ENCODE results near the gene HSD17B13.
"Not testable (repeated sequence)": the region's sequence is repeated elsewhere in the genome, so short reads cannot be mapped to it uniquely, and the experiment has no call there.

Gene HSD17B13

GRCh38 chr4:87316961-87317360 lies 5.7 kb downstream of the HSD17B13 start:
- DNase-seq (ENCODE audit: low read depth in 2 of 2) = no peak

DNA sequence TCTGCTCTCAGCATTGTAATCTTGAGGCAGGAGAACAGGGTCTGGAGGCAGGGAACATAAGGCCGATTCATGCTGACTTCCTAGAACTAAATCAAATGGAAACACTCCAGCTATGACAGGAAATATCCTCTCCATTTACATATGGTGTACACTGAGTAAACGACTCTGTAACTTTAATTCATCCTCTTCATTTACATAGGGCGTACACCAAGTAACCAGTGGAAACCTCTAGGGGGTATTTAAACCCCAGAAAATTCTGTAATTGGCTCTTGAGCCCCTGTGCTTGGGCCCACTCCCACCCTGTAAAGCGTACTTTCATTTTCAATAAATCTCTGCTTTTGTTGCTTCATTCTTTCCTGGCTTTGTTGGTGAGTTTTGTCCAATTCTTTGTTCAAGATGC lies 7.7 kb downstream of the HSD17B13 start:
- not testable (repeated sequence) for DNase-seq (ENCODE audit: low read depth in 2 of 2)

DNA sequence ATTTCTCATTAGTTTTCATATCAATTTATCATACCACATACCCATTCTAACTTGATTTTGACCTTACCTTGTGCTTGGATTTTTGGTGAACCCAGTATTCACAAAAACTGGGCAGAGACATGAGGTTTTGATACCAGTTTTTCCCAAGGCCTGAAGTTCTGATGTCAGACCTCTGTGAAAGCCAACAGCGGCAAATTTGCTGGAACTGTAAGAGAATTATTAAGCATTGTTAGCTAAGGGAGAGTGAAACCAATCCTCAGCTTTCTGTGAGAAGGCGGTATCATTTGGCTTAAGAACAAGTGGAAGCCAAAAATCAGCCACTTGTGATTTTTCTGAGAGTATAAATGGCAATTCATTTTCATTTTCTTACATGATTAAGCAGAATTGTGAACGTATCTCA lies 8.9 kb downstream of the HSD17B13 start:
- no peak for DNase-seq (ENCODE audit: low read depth in 2 of 2)

DNA sequence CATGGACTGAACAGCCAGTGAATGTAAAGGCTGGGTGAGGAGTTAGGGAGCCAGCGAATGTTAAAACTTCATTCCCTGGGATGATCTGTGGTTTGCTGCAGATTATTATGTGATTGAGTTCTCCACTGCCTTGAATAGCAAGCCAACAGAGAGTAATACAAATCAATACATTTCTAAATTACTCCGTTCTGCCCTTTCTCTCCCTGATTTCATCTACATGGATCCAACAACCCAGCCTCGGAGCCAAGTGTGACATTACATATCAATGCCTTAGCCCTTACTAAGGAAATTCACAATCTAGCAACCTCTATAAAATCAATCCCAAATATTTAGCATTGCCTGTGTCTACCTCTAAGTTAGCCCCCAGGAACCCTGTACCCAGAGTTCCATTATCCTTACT lies 11.0 kb downstream of the HSD17B13 start:
- DNase-seq (ENCODE audit: low read depth in 2 of 2) = no peak

DNA sequence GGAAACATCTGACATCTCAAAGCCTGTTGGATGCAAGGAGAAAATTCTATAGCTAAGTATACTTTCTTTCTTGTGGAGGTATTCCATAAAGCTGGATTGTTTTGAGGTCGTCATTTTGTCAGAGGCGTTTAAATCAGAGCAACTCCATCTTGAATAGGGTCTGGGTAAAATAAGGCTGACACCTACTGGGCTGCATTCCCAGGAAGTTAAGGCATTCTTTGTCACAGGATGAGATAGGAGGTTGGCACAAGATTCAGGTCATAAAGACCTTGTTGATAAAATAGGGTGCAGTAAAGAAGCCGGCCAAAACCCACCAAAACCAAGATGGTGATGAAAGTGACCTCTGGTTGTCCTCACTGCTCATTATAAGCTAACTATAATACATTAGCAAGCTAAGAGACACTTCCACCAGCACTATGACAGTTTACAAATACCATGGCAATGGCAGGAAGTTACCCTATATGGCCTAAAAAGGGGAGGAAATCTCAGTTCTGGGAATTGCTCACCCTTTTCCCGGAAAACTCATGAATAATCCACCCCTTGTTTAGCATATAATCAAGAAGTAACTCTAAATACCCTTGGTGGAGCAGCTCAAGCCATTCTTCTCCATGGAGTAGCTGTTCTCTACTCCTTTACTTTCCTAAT lies 11.9 kb downstream of the HSD17B13 start:
- no peak for DNase-seq (ENCODE audit: low read depth in 2 of 2)

DNA sequence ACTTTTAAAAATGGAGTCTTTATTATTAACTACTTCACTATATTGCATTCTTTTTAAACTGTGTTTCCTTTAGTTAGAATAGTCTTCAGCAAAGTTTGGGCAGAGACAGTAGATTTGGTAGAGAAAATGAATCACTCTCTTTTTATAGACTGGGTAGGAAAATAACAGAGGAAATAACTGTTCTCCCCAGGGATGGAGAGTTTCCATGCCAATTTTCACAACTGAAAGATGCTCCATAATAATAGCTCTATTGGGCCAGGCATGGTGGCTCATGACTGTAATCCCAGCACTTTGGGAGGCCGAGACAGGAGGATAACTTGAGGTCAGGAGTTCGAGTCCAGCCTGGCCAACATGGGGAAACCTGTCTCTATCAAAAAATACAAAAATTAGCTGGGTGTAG lies 13.1 kb downstream of the HSD17B13 start:
- DNase-seq (ENCODE audit: low read depth in 2 of 2) = no peak

GRCh38 chr4:87306056-87306455 lies 16.6 kb downstream of the HSD17B13 start:
- DNase-seq (ENCODE audit: low read depth in 2 of 2) = no peak

GRCh38 chr4:87305562-87305961 lies 17.1 kb downstream of the HSD17B13 start:
- no peak for DNase-seq (ENCODE audit: low read depth in 2 of 2)

- DNase-seq (ENCODE audit: low read depth in 2 of 2) = no peak
These were observed 17.8 kb downstream of the HSD17B13 start for GRCh38 chr4:87304745-87305432.

- no peak for DNase-seq (ENCODE audit: low read depth in 2 of 2)
These were observed 22.8 kb downstream of the HSD17B13 start for GRCh38 chr4:87299898-87300297.

GRCh38 chr4:87298362-87298761 lies 24.3 kb downstream of the HSD17B13 start:
- no peak for DNase-seq (ENCODE audit: low read depth in 2 of 2)

DNA sequence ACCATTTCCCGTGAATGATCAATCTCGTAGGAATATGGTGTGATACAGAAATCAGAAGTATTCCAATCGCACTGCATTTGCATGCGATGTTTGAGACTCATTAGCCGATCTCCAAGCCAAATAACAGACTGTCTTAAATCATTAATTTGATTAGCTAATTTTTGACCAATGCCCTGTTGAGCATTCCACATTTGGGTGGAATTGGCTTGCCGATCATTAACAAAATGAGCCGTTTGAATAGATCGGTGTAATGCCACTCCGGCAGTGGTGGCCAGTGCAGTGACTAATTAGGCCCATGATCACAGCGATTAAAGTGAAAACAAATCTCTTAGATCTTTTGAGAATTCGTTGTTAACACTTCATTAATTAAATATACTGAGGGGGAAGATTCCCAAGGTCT lies 27.8 kb downstream of the HSD17B13 start:
- not testable (repeated sequence) for DNase-seq (ENCODE audit: low read depth in 2 of 2)

GRCh38 chr4:87293889-87294288 lies 28.8 kb downstream of the HSD17B13 start:
- not testable (repeated sequence) for DNase-seq (ENCODE audit: low read depth in 2 of 2)

DNA sequence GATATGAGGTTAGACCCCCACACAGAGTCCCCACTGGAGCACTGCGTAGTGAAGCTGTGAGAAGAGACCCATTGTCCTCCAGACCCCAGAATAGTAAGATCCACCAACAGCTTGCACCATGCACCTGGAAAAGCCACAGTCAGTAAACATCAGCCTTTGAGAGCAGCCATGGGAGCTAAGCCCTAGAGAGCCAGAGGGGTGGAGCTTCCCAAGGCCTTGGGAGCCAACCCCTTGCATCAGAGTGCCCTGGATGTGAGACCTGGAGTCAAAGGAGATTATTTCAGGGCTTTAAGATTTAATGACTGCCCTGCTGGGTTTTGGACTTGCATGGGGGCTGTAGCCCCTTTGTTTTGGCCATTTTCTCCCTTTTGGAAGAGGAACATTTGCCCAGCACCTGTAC lies 35.7 kb downstream of the HSD17B13 start:
- no peak for DNase-seq (ENCODE audit: low read depth in 2 of 2)

DNA sequence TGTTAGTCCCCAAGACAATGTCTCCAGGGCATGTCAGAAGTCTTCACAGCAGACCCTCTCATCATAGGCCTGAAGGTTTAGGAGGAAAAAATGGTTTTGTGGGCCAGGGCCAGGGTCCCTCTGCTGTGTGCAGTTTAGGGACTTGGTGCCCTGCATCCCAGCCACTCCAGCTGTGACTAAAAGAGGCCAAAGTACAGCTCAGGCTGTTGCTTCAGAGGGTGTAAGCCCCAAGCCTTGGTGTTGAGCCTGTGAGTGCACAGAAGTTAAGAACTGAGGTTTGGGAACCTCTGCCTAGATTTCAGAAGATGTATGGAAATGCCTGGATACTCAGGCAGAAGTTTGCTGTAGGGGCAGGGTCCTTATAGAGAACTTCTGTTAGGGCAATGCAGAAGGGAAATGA lies 38.4 kb downstream of the HSD17B13 start:
- DNase-seq (ENCODE audit: low read depth in 2 of 2) = not testable (repeated sequence)

DNA sequence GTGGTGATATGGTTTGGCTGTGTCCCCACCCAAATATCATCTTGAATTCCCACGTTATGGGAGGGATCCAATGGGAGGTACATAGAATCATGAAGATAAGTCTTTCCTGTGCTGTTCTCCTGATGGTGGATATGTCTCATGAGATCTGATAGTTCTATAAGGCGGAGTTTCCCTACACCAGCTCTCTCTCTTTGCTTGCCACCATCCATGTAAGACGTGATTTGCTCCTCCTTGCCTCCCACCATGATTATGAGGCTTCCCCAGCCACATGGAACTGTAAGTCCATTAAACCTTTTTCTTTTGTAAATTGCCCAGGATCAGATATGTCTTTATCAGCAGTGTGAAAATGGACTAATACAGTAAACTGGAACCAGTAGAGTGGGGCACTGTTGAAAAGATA lies 39.5 kb downstream of the HSD17B13 start:
- DNase-seq (ENCODE audit: low read depth in 2 of 2) = no peak

DNA sequence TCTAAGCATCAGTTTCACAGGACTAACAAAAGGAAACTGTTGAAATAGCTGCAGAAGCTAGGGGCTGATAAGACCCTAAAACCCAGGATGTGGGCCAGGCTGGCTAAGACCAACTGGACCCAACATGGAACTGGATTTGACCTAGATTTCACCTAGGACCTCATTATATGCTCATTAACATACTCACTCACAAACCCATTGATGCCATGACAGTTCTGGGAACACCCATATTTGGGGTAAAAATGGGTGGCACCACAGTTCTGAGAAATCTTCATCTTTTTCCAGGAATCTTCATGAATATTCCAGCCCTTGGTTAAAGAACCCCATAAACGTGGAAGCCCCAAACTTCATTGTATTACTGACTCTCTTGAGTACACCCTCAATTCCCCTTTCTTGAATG lies 41.1 kb downstream of the HSD17B13 start:
- no peak for DNase-seq (ENCODE audit: low read depth in 2 of 2)

- no peak for DNase-seq (ENCODE audit: low read depth in 2 of 2)
These were observed 44.3 kb downstream of the HSD17B13 start for GRCh38 chr4:87278335-87278794.

- DNase-seq (ENCODE audit: low read depth in 2 of 2) = no peak
These were observed 47.4 kb downstream of the HSD17B13 start for GRCh38 chr4:87275311-87275710.

DNA sequence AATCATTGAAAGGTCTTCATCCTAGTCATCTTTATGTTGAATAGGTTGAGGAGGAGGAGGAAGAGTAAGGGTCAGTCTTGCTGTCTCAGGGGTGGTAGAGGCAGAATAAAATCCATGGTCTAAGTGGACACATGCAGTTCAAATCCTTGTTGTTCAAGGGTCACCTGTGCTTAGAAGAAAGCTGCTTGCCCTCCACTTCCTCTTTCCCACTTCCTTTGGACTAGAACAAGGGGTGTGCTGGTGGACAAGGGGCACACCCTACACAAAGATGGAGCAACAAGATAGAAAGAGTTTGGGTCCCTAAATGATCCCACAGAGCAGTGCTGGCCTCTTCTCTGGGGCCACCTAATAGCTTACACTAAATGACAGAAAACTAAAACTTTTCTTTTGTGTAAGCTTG lies 47.9 kb downstream of the HSD17B13 start:
- DNase-seq (ENCODE audit: low read depth in 2 of 2) = no peak

DNA sequence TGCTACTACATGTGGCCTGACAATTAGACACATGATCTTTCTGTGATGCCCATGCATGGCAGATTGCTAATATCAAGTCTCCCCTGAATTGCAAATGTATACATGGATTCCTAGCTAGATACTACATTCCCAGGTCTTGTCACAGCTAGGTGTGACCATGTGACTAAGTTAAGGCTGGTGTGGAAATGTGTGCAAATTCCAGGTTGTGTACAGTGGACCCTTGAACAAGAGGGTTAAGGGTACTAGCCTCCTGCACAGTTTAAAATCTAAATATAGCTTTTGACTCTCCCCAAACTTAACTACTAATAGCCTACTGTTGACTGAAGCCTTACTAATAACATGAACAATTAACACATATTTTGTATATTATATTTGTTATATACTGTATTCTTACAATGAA lies 48.4 kb downstream of the HSD17B13 start:
- no peak for DNase-seq (ENCODE audit: low read depth in 2 of 2)

- no peak for DNase-seq (ENCODE audit: low read depth in 2 of 2)
These were observed 51.9 kb downstream of the HSD17B13 start for GRCh38 chr4:87270825-87271224.

DNA sequence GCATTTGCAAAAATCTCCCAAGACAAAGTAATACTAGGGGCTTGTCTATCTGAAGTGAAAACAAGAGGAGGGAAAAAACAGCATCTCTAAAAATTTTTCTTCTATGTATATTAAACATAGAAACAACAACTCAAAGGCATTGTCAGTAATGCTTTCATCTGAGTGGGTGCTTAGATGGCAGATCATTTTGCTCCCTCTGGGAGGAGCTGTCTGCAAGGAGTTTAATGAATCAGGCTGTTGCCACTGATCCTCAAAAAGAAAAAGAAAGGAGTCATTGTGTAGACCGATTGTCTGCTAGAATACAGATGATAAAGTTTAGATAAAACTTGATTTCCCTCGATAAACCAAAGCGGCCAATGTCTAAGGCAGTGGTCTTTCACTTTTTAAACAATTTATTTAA lies 52.5 kb downstream of the HSD17B13 start:
- no peak for DNase-seq (ENCODE audit: low read depth in 2 of 2)

DNA sequence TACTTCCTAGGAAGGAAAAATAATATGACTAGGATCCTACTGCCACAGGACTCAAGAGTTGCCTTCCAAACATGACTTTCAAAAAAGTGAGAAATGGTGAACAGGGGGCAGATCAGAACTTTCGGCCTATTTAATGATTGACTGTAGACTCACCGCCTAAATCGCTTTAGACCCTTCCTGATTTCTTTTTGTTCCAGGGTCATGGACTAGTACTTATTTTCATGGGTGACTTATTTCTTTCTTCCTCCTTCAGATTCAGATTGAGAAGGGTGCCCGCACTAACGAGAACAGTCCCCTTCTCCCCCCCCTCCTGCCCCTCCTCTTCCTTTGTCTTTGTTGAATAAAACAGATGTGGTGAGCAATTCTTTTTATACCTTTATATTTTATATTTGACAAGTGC lies 54.3 kb downstream of the HSD17B13 start:
- no peak for DNase-seq (ENCODE audit: low read depth in 2 of 2)
